Measurements from ENCODE around the gene ELMOD2. TPM values are rescaled to one million over a fixed set of nuclear protein-coding genes. Genes with fewer than 3 reads are reported as not detected.

ELMOD2 gene
- total and polyA plus RNA-seq, 2 of the 13 experiments (the other 11 are each of a cell fraction or from before 2014, with no cell fraction given): 10.2 to 38.1 TPM

- intact Hi-C loops (cut with micrococcal nuclease; ENCODE audit: unreplicated experiment) (no loop called here), in situ Hi-C loops (cut with HindIII; ENCODE audit: extremely low pct_ligation_motif_present, low pct_unique_long_range_greater_than_20kb) (no loop called here)
- WGBS (ENCODE audit: low lambda C conversion rate): 22% methylated on average over 12 of the region's 27 CpGs
- POLR2A ChIA-PET: no interaction called here
- no peak overlapping the region for H2AFZ ChIP-seq (ENCODE audit: low read length)
- no peaks in the 10 kb centered on the region for H4K20me1 ChIP-seq (ENCODE audit: insufficient read depth, low read length)
- ATAC-seq (peak; percentile 59), FAIRE-seq (no peak), DNase-seq (ENCODE audit: low spot score) (no peak)
- peaks cover 0 to 33% of the 10 kb centered on the region in 2 experiments; a peak in 2 of 5 replicates for H3K27me3 ChIP-seq (ENCODE audit: control insufficient read depth in 1 of 2, insufficient read depth in 2 of 2, low read length in 2 of 2)
- no peaks in the 10 kb centered on the region for H3K36me3 ChIP-seq (replicated peaks in 1 of 2; ENCODE audit: control insufficient read depth in 1 of 2, insufficient read depth in 2 of 2, low read length in 2 of 2)
- CTCF ChIA-PET (ENCODE audit: low intra/inter-chr PET ratio, low total read pairs): no interaction called here
- no peaks in the 10 kb centered on the region for H3K4me1 ChIP-seq (ENCODE audit: insufficient read depth, low read length)
- no TSS peak for BruUV-seq (replicated peaks)
- no peak overlapping the region for H3K4me2 ChIP-seq (ENCODE audit: low read depth, low read length)
- H3K9ac ChIP-seq (ENCODE audit: insufficient read depth, low read depth, low read length): no peak overlapping the region
- TF ChIP-seq CBX2 (IDR thresholded peaks at IDR 0.05; ENCODE audit: low read depth, low read length) (no peak), CBX2 (CRISPR knock-in tag; IDR thresholded peaks at IDR 0.05; ENCODE audit: low read depth) (no peak), MYNN (CRISPR knock-in tag; IDR thresholded peaks at IDR 0.05; ENCODE audit: low read depth) (no peak), ZNF530 (CRISPR knock-in tag; IDR thresholded peaks at IDR 0.05; ENCODE audit: low read depth) (no peak), TBL1XR1 (IDR thresholded peaks at IDR 0.05; ENCODE audit: borderline replicate concordance, low read length, partially characterized antibody) (no peak), ZNF354B (CRISPR knock-in tag; IDR thresholded peaks at IDR 0.05) (no peak), SKIL (CRISPR knock-in tag; IDR thresholded peaks at IDR 0.05; ENCODE audit: borderline replicate concordance) (no peak), RBM39 (IDR thresholded peaks at IDR 0.05; ENCODE audit: low read depth, low read length, poor library complexity, severe bottlenecking) (no peak)
- H3K9me3 ChIP-seq (ENCODE audit: low read length): no peaks in the 10 kb centered on the region
- no peaks in the 10 kb centered on the region for H3K79me2 ChIP-seq (ENCODE audit: insufficient read depth, low read length)
- no peak overlapping the region for H3K4me3 ChIP-seq (replicated peaks in 1 of 3; ENCODE audit: insufficient read depth in 1 of 3, low read depth in 2 of 3, low read length in 3 of 3)
- H3K27ac ChIP-seq (ENCODE audit: extremely low read length, insufficient read depth, low read length): no peak overlapping the region
These were observed 55.3 kb downstream of the ELMOD2 start for GRCh38 chr4:140579278-140579677.
